ENCODE results near the gene EID3.
A peak's percentile ranks its signal among the peaks of the same experiment; 100 is the strongest.

EID3 gene

GRCh38 chr12:104290855-104291254, 12.7 kb upstream of the EID3 start:
- no peak for DNase-seq

- no peak for DNase-seq
Observed at GRCh38 chr12:104291867-104292524, 11.5 kb upstream of the EID3 start.

- DNase-seq: no peak
Observed at GRCh38 chr12:104292872-104293794, 10.4 kb upstream of the EID3 start.

GRCh38 chr12:104294158-104294859, 9.2 kb upstream of the EID3 start:
- peak; percentile 52 for DNase-seq

- no peak for DNase-seq
Observed at GRCh38 chr12:104294927-104295668, 8.4 kb upstream of the EID3 start.

GRCh38 chr12:104295954-104296353, 7.6 kb upstream of the EID3 start:
- no peak for DNase-seq

GRCh38 chr12:104296718-104297117, 6.8 kb upstream of the EID3 start:
- DNase-seq: no peak

- DNase-seq: no peak
Observed at GRCh38 chr12:104297477-104298113, 5.9 kb upstream of the EID3 start.

GRCh38 chr12:104299842-104300481, 3.6 kb upstream of the EID3 start:
- peak; percentile 40 for DNase-seq

GRCh38 chr12:104304261-104305009, 896 bp downstream of the EID3 start:
- no peak for DNase-seq

GRCh38 chr12:104305349-104305748, 1.8 kb downstream of the EID3 start:
- no peak for DNase-seq

GRCh38 chr12:104306376-104306775, 2.8 kb downstream of the EID3 start:
- DNase-seq: no peak

GRCh38 chr12:104306943-104307654, 3.6 kb downstream of the EID3 start:
- DNase-seq: no peak

GRCh38 chr12:104307655-104308000, 4.1 kb downstream of the EID3 start:
- no peak for DNase-seq

- DNase-seq: no peak
Observed at GRCh38 chr12:104309446-104309993, 6.0 kb downstream of the EID3 start.

- no peak for DNase-seq
Observed at GRCh38 chr12:104310751-104311633, 7.5 kb downstream of the EID3 start.

GRCh38 chr12:104312202-104312601, 8.7 kb downstream of the EID3 start:
- DNase-seq: no peak

- DNase-seq: no peak
Observed at GRCh38 chr12:104312654-104313053, 9.1 kb downstream of the EID3 start.

Measured in fibroblast of skin of right biceps (primary cell).